ENCODE measurements around the gene PRPF6.

The PRPF6 gene

GRCh38 chr20:63945031-63945658 lies 35.8 kb upstream of the PRPF6 start:
- DNase-seq (ENCODE audit: low spot score) = no peak

DNA sequence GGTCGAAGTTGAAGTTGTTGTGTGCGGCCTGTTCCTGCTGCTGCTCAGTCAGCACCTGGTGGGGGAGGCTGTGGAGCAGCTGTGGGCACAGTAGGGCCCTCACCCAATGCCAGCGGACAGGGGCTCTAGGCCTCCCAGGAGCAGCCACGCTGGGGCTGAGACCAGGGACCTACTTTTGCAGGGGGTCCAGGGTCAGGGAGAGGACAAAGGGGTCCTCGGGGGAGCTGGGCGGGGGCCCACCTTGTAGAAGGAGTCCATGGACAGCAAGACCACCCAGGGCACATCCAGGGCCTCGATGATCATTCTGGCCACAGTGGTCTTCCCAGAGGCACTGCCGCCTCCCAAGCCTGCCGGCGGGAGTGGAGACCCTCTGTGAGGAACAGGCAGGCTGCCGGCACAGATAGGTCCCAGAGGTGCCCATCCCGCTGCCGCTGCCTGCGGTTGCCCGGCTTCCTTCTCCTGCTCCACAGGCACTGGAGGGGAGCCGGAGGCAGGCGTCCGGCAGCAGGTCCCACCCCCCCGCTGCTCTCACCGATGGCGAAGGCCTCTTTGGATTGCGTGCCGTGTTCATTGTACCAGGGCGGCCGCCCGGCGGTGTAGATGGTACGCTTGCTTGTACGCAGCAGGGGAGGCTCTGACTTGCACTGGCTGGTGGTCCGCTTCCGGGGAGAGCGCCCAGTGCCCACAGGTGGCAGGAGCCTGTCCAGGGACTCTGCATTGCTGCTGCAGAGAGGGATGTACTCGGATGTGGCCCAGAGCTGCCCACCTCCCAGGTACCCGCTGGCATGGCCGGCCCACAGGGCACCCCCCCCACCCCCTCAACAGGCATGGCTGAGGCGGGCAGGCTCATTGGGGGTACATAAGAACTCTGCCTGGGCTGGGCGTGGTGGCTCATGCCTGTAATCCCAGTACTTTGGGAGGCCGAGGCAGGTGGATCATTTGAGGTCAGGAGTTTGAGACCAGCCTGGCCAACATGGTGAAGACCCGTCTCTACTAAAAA lies 34.7 kb upstream of the PRPF6 start:
- no peak for DNase-seq (ENCODE audit: low spot score)

GRCh38 chr20:63946986-63947637 lies 33.8 kb upstream of the PRPF6 start:
- DNase-seq (ENCODE audit: low spot score) = no peak

DNA sequence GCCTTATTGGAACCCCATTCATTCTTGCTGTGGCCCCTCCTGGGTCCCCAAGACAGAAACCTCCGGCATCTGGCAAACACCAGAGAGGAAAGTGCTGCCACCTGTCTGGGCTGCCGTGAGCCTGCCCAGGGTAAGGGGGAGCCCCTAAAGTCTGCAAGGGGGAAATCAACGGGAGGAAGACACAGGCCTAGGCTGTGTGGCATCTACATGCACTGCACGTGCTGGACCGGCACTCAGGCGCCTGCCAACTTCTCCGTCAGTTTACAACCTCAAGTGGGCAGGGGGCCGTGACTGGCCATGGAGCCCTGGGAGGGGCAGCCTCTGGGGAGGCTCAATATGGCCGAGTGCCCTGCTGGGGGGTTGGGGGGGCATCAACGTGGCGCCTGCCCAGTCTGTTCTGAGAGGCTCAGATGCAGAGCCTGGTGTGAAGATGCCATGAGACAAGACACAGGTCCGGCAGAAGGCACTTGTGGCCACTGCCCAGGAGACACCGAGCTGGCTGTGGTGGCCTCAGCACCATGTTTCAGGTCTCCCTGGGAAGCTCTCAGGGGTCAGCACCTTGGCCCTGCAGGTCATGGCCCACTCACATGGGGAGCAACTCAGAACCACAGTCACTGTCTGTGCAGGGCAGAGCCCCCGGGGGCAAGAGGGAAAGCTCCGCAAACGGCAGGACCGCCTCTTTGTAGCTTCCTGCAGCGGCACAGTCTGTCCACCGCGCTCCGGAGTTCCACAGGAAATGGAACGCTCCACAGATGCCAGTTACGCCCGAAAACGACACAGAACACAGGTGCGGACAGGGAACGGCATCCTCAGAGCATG lies 33.1 kb upstream of the PRPF6 start:
- no peak for DNase-seq (ENCODE audit: low spot score)

GRCh38 chr20:63950701-63951397 lies 30.1 kb upstream of the PRPF6 start:
- DNase-seq (ENCODE audit: low spot score) = no peak

DNA sequence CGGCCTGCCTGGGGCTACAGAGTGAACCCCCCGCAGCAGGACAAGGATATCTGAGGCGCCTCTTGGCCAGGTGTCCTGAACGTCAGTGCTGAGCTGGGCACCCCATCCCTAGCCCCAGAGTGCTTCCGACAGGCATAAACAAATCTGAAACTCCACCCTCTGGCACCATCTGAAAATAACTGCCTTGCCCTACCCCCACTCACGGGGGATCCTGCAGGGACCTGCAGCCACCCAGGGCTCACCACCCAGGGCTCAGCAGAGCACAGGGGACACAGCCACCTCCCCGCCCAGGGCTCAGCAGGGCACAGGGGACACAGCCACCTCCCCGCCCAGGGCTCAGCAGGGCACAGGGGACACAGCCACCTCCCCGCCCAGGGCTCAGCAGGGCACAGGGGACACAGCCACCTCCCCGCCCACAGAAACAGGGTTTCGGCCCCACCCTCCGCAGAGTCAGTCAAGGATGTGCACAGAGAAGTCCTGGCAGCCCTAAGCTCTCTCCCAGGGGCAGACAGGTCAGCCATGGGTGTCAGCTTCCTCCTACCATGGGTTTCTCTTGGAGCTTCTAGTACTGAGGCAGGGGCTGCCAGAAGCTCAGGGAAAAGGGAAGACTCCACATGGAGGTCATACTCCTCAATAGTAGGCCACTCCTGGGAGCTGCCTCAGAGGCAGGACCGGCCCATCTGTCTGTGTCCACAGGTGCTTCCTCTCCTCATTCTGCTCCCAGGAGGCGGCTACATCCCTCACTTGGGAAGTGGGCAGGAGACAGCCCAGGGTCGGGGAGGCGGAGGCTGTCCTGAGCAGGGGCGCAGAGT lies 29.3 kb upstream of the PRPF6 start:
- DNase-seq (ENCODE audit: low spot score) = no peak

GRCh38 chr20:63952210-63952535 lies 28.8 kb upstream of the PRPF6 start:
- DNase-seq (ENCODE audit: low spot score) = no peak

- DNase-seq (ENCODE audit: low spot score) = no peak
Measured at GRCh38 chr20:63952769-63953168, 28.2 kb upstream of the PRPF6 start.

DNA sequence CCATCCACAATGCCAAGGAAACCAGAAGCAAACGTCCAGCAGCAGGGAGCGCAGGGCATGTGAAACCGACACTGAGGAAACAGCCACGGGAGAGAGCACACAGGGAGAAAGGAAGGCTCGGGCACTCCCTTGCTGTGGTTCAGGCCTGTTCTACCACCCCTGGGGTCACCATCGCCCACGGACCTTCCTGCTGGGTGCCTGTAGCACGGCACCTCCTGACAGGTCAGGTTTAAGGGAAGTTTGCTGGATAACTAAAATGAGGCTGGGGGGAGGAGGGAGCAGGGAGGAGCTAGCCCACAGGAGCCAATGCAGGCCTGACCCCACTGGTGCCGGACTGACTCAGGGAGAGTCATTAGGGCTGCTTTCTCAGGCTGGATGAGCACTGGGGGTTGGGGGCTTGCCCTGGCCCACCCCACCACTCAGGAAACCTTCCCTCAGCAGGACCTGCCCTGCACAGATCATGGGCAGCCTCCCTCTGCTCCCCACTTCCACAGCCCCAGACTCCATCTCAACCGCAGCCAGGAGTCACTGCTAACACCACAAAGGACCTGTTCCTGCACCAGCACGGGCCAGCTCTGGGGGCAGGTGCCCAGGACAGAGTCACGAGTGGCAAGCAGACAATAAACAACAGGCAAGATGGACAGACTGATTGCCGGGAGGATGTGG lies 27.0 kb upstream of the PRPF6 start:
- DNase-seq (ENCODE audit: low spot score) = no peak

DNA sequence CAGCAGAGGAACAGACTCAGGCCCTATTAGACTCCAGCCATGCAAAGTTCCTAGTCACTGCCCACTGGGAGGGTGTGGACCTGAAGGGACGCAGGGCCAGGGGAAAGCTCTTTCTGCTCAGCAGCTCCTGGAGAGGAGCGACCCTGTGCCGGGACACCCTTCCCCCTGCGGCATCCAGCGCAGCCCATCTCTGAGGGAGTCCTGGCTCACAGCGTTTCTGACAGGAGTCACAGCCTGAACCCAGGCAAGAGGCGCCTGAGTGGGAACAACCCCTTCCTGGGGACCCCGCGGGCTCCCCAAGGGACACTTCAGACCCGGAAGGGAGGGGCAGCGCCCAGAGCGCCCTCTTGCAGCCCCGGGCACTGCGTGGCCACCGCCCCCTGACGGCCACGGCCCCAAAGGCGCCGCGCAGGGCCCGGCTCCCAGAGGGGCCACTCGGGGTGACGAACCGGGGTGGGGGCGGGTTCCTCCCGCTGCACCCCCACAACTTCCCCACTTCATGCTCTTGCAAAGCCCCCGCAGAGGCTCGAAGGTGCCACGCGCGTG lies 25.6 kb upstream of the PRPF6 start:
- peak; percentile 62 for DNase-seq (ENCODE audit: low spot score)

DNA sequence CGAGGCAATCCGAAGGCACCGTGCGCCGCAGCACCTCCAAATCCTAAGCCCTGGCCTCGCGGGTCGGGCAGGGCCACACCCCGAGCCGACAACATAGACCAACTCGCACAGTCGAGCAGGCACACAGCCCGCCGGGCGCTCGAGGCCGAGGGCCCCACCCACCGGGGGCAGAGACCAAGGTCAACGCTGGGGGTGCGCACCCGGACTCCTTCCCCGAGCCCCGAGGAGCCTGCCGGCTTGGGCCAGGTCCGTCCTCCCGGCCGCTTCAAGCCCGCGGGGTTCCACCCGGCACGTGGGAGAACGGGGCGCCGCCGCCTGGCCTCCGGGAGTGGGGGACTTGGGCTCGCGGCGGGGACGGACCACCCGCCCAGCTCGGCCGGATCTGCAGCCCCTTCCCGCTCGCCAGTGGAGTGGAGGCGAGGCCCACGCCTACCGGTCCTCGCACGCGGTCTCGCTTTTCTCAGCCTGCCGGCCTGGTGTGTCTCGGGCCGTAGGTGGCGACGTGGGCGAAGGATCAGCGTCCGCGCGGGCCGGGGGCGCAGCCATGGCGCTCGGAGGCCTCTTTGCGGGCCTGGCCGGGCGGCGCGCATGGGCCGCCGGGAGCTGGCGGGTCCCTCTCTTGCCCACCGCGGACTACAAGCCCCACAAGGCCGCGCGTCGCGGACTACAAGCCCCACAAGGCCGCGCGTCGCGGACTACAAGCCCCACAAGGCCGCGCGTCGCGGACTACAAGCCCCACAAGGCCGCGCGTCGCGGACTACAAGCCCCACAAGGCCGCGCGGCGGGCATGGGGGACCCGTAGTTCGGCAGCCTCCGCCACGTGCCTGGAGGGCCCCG lies 24.9 kb upstream of the PRPF6 start, which contains the start of gene UCKL1:
Gene UCKL1, minus strand, starts transcription at position 590 of the 837 bp plus-strand sequence. Its CDS starts 44 bp downstream, at position 546.
- DNase-seq (ENCODE audit: low spot score) = peak; percentile 90

DNA sequence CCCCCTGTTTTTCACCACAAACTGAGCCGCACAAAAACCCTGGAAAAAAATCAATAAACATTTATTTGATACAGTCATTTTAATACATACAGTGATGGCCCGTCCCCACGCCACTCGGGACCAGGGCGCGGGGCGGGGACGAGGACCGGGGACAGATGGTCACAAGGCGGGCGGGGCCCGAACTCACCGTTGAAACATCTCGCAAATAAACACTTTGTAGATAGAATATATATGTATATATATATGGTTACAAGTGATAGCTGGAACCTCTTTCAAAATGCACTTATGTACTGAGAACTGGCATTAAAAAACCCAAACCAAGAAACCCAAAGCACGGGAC lies 24.3 kb upstream of the PRPF6 start:
- DNase-seq (ENCODE audit: low spot score) = no peak

- peak; percentile 89 for DNase-seq (ENCODE audit: low spot score)
Measured at GRCh38 chr20:63957004-63957689, 23.8 kb upstream of the PRPF6 start.

GRCh38 chr20:63957690-63958441 lies 23.1 kb upstream of the PRPF6 start:
- DNase-seq (ENCODE audit: low spot score) = peak; percentile 61

GRCh38 chr20:63958471-63958870 lies 22.5 kb upstream of the PRPF6 start:
- no peak for DNase-seq (ENCODE audit: low spot score)

GRCh38 chr20:63958964-63959698 lies 21.8 kb upstream of the PRPF6 start:
- no peak for DNase-seq (ENCODE audit: low spot score)

All from SK-N-DZ (cell line).